Measurements from ENCODE around the gene PIGBOS1.

DNA sequence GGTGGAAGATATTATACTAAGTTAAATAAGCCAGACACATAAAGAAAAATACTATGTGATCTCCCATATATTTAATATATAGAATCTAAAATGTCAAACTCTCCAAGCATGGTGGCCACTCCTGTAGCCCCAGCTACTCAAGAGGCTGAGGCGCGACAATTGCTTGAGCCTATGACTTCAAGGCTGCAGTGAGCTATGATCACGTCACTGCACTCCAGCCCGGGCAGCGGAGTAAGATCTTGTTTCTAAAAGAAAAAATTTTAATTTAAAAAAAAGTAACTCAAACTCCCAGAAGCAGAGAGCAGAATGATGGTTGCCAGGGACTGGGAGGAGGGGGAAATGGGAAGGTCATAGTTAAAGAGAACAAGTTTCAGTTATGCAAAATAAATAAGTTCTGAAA is 42.6 kb downstream of the PIGBOS1 start:
- TF ChIP-seq, protein P1, sequence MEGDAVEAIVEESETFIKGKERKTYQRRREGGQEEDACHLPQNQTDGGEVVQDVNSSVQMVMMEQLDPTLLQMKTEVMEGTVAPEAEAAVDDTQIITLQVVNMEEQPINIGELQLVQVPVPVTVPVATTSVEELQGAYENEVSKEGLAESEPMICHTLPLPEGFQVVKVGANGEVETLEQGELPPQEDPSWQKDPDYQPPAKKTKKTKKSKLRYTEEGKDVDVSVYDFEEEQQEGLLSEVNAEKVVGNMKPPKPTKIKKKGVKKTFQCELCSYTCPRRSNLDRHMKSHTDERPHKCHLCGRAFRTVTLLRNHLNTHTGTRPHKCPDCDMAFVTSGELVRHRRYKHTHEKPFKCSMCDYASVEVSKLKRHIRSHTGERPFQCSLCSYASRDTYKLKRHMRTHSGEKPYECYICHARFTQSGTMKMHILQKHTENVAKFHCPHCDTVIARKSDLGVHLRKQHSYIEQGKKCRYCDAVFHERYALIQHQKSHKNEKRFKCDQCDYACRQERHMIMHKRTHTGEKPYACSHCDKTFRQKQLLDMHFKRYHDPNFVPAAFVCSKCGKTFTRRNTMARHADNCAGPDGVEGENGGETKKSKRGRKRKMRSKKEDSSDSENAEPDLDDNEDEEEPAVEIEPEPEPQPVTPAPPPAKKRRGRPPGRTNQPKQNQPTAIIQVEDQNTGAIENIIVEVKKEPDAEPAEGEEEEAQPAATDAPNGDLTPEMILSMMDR (IDR thresholded peaks at IDR 0.05), result no peak
- TF ChIP-seq POLR2A (IDR thresholded peaks at IDR 0.05), result no peak
